ENCODE data around the gene IQCM.

The IQCM gene

GRCh38 chr4:149815743-149816142, at the start of gene IQCM:
Gene IQCM (minus strand): TSS chr4:149815843. CDS start chr4:149742691, 73,152 bp downstream.
- no peak for DNase-seq

DNA sequence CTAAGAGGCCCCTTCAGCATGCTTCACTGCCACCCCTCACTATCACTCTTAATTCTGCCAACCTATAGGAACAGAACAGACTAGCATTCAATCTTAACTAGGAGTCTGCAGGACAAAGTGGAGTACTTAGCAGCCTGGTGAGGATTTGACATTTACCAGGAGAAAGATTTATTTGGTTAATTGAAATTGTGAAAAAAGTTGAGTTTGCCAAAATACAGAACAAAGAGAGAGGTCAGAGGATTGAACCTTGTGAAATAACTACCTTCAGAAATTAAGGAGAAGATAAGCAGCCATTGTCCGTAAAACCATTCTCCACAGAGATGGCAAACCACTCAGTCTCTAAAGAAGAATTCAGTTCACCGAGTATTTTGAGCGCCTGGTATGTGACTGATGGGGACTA, 41.8 kb upstream of the IQCM start:
- DNase-seq, result no peak

DNA sequence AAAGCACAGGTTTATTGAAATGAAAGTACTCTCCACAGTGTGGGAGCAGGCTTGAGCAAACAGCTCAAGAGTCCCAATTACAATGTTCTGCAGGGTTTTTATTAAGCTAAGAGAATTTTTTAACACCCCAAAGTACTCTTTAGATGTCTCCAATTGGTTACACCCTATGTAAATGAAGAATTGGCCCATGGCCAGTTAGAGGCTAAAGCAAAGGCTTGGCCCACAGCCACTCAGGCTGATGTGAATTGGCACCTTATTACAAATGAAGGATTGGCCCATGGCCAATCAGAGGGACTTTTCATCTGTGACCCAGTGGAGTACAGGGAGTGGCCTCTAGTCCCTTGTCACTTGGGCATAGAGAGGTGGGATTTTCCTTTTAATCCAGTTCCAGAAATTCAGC, 30.1 kb upstream of the IQCM start:
- no peak for DNase-seq

DNA sequence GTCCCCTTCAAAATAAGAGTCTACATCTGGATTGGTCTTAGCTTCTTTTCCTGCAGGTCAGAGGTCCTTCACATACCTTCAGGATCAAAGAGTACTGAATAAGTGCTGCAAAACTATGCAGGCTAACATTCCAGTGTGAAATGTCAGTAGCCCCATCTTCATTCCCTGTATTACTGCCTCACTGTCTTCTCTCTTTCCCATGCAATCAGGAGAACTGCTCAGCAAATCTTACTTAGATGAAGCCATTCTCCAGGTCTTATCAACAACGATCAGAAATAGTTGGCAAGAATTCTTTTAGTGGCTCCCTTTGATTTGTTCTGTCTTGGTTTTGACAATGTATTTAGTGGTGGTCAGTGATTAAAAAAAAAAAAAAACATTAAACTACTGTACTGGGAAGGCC, 26.0 kb upstream of the IQCM start:
- no peak for DNase-seq

GRCh38 chr4:149838036-149838435, 22.4 kb upstream of the IQCM start:
- DNase-seq, result no peak

GRCh38 chr4:149836546-149836945, 20.9 kb upstream of the IQCM start:
- DNase-seq, result no peak

DNA sequence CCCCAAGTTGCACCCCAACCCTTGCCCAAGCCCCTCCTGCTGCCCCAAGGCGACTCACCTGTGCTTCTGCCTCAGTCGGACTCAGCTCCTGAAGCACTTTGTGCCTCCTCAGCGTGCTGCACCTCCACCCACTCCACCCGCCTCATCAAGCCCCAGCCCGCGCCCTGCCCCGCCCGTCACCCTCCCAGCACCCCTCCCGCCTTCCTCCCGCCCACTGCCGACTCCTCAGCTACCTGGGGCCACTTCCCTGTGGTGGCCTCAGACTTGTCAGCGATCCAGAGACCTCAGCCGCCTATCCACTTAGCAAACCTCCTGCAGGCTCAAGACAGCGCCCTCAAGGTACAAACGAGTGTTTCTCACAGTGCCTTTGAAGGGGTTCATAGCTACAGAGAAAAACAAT, 19.6 kb upstream of the IQCM start:
- no peak for DNase-seq

DNA sequence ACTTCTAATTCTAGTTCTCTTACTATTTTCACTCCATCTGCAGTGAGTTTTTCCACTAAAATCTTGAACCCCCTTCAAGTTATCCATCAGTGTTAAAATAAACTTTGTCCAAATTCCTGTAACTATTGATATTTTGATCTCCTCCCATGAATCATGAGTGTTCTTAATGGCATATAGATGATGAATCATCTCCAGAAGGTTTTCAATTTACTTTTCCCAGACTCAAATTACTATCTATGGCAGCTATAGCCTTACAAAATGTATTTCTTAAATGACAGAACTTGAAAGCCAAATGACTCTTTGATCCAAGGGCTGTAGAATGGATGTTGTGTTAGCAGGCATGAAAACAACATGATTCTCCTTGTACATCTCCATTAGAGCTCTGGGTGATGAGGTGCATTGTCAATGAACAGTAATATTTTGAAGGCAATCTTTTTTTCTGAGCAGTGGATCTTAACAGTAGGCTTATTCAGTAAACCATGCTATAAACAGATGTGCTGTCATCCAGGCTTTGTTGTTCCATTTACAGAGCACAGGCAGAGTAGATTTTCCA, 16.1 kb upstream of the IQCM start:
- DNase-seq, result no peak

DNA sequence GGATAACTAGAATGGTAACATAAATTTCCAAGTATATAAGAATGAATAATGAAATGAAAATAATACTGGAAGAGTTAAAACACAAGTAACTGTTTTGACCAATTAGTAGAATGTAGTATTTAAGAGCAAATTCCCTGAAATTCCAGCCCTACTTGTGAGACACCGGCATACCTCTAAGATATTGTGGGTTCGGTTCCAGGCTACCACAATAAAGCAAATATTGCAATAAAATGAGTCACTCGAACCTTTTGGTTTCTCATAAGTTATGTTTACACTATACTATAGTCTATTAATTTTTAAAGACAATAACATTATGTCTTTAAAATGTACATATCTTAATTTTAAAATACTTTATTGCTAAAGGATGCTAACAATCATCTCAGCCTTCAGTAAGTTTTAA, 15.2 kb upstream of the IQCM start:
- DNase-seq, result no peak

DNA sequence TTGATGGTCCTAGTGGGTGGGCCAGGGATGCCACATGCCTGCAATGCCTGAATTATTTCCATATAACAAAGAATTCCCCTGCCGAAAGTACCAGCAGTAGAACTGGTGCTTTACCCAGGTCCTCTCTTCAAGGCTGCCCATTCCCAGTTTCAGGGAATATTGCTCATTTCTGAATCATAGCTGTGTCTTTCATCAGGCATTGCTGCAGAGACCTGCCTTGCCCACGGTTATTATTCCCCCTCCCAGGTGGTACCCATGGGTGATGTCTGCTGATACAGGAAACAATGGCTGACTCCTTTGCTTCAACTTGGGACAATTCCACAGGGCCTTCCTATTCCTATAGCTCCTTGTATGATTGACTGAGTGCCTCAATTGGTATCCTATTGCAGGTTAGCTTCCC, 9.7 kb upstream of the IQCM start:
- no peak for DNase-seq

DNA sequence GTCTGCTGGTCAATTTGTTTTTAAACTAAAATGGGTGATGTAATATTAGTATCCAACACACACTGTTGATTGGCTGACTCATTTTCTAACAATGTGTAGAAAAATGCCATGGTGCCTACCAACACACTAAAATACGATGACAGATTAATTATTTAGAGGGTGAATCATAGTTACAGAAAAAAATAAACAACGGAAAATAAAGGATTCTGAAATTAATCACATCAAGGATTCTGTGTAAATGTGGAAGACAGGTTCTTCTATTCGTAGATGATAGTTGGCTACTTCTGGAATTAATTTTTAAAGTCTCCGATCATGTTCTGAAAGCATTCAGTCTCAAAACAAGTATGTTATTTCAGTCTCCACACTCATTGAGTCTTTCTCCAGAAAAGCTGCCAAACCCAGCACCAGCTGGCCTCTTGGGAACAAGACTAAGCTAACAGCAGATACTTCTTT, 8.2 kb upstream of the IQCM start:
- no peak for DNase-seq

DNA sequence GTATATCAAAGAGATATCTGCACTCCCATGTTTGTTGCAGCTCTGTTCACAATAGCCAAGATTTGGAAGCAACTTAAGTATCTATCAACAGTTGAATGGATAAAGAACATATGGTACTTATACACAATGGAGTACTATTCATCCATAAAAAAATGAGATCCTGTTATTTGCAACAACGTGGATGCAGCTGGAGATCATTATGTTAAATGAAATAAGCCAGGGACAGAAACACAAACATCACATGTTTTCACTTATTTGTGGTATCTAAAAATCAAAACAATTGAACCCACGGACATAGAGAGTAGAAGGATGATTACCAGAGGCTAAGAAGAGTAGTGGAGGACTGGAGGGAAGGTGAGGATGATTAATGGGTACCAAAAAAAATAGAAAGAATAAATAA, 14.2 kb downstream of the IQCM start:
- no peak for DNase-seq

DNA sequence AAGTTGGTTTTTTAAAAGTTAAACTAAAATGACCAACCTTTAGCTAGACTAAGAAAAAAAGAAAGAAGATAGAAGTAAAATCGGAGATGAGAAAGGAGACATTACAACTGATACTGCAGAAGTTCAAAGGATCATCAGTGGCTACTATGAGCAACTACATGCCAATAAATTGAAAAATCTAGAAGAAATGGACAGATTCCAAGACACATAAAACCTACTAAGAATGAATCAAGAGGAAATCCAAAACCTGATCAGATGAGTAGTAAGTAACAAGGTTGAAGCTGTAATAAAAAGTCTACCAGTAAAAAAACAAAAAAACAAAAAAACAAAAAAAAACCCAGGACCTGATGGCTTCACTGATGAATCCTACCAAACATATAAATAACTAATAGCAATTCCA, 16.1 kb downstream of the IQCM start:
- DNase-seq, result no peak

GRCh38 chr4:149796381-149796780, 19.3 kb downstream of the IQCM start:
- no peak for DNase-seq

- no peak for DNase-seq
Measured at GRCh38 chr4:149795256-149795655, 20.4 kb downstream of the IQCM start.

GRCh38 chr4:149794352-149794751, 21.3 kb downstream of the IQCM start:
- no peak for DNase-seq

DNA sequence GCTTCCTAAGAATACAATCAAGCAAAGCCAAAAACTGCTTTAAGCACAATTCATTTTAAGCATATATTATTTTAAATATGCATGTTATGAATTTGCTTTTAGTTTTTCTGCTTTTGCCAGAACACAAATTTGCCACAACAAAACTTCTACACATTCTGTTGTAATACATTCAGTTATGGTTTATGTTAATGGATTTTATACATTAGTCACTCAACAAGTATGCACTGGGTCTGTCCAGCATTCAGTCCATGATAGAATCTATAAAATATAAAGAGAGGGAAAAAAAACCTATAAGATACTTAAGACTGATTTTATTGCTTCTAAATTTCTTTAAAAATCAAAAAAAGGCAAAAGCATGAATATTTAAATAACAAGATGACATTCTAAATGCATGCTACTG, 22.2 kb downstream of the IQCM start:
- no peak for DNase-seq

- DNase-seq, result no peak
Measured at GRCh38 chr4:149791851-149792250, 23.8 kb downstream of the IQCM start.

GRCh38 chr4:149790172-149790907, 25.3 kb downstream of the IQCM start:
- DNase-seq, result no peak

DNA sequence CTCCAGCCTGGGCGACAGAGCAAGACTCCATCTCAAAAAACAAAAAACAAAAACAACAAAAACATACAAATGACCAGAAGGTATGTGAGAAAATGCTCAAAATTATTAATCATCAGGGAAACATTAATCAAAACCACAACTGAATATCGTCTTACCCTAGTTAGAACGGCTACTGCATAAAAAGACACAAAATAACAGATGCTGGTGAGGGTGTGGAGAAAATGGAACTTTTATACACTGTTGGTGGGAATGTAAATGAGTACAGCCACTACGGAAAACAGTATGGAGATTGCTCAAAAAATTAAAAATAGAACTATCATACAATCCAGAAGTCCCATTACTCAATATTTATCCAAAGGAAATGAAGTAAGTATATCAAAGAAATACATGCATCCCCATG, 27.3 kb downstream of the IQCM start:
- no peak for DNase-seq

DNA sequence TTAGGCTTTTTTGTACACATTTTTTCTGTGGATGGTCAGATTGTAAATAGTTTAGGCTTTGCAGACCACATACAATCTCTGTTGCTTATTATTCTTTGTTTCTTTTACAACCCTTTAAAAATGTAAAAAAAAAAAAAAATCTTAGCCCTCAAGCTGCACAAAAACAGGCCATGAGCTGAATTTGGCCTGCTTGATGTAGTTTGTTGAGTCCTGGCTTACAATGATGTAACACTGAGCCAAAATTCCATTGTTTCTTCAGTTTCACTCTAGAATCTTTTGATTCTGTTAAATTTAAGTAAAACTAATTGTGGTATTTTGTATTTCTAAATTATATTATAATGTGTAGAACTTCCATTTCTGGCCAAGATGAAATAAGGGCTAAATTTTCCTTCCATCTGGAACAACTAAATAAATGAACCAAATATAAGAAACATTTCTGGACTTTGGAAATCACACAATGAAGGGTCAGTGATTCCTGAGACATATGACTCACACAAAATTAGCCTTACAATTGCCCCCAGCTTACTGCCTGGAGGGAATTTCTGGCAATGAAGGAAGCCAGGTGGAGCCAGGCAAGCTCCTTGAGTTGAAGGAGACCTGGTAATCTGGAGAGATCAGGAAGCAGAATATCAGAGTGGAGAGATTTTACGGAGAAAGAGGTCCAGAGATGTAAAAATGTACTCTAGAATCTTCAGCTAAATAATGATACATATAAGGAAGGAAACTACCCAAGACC, 29.8 kb downstream of the IQCM start:
- no peak for DNase-seq

DNA sequence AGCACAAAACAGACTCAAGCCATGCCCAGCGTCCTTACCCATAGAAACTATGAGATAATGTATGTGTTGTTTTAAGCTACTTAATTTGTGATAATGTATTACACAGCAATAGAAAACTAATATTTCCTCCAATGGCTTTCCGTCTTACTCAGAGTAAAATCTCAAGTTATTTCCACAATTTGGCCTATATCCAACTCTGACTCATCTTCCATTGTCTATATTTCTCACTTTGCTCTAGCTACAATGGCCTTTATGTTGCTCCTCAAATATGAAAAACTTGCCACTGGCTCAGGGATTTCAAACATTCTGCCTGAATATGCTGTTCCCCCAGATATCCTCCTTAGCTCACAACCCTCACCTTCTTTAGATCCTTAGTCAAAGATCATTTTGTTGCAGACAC, 31.6 kb downstream of the IQCM start:
- no peak for DNase-seq

DNA sequence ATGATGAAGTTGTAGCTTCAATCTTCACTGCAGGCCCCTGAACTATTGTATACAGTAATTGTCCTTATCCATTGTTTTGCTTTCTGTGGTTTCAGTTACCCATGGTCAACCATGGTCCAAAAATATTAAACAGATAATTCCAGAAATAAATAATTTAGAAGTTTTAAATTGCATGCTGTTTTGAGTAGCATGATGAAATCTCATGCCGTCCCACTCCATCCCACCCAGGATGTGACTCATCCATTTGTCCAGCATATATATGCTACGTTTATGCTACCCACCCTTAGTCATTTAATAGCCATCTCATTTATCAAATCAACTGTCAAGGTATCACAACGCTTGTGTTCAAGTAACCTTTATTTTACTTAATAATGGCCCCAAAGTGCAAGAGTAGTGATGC, 34.5 kb downstream of the IQCM start:
- DNase-seq, result no peak

DNA sequence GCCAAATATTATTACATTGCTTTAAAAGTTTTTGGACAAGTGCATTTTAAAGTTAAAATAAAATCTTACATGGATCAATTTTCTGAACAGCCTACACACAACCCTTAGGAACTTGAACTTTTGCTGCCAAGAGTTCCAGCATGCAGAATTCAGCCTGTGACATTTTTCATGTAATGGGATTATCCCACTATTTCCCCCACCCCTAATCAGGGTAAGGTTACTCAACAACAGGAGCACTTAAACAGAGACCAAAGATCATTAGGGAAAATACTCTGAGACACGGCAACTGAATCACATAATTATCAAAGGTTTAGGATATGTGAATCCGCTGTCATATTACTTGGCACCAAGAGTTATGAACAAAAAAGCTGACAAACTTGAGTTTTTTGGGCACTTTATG, 47.2 kb downstream of the IQCM start:
- no peak for DNase-seq
